Measurements from ENCODE around the gene MYL1.

DNA sequence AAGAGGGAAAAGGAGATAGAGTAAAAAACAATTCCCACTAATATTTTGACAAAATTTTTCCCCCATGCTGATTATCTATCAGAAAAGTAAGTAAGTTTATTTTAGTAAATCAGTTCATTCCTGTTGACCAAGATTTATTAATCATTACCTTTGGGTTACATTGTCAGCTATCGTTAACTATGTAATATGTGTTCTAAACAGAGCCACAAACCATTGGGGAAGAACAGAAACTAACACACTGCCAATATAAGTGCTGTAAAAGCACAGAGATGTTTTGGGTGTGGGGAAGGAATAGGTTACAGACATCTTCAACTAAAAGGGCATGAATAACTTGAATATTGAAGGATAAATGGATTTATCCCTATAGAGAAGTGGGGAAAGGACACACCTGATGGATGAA is 47.3 kb downstream of the MYL1 start:
- TF ChIP-seq NR2C2 (CRISPR knock-in tag; IDR thresholded peaks at IDR 0.05) (no peak), RELA (CRISPR knock-in tag; IDR thresholded peaks at IDR 0.05; ENCODE audit: borderline replicate concordance) (no peak), TCF7 (CRISPR knock-in tag; IDR thresholded peaks at IDR 0.05; ENCODE audit: low read depth) (no peak), JUN (CRISPR knock-in tag; IDR thresholded peaks at IDR 0.05) (no peak), ATF3 (CRISPR knock-in tag; conservative IDR thresholded peaks at IDR 0.05) (no peak), ESRRA (CRISPR knock-in tag; IDR thresholded peaks at IDR 0.05; ENCODE audit: borderline replicate concordance) (no peak)
- TF ChIP-seq, protein P1, sequence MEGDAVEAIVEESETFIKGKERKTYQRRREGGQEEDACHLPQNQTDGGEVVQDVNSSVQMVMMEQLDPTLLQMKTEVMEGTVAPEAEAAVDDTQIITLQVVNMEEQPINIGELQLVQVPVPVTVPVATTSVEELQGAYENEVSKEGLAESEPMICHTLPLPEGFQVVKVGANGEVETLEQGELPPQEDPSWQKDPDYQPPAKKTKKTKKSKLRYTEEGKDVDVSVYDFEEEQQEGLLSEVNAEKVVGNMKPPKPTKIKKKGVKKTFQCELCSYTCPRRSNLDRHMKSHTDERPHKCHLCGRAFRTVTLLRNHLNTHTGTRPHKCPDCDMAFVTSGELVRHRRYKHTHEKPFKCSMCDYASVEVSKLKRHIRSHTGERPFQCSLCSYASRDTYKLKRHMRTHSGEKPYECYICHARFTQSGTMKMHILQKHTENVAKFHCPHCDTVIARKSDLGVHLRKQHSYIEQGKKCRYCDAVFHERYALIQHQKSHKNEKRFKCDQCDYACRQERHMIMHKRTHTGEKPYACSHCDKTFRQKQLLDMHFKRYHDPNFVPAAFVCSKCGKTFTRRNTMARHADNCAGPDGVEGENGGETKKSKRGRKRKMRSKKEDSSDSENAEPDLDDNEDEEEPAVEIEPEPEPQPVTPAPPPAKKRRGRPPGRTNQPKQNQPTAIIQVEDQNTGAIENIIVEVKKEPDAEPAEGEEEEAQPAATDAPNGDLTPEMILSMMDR (IDR thresholded peaks at IDR 0.05) = no peak
- TF ChIP-seq, protein P2, sequence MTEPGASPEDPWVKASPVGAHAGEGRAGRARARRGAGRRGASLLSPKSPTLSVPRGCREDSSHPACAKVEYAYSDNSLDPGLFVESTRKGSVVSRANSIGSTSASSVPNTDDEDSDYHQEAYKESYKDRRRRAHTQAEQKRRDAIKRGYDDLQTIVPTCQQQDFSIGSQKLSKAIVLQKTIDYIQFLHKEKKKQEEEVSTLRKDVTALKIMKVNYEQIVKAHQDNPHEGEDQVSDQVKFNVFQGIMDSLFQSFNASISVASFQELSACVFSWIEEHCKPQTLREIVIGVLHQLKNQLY (CRISPR knock-in tag; IDR thresholded peaks at IDR 0.05) = no peak
- TF ChIP-seq, protein P3, sequence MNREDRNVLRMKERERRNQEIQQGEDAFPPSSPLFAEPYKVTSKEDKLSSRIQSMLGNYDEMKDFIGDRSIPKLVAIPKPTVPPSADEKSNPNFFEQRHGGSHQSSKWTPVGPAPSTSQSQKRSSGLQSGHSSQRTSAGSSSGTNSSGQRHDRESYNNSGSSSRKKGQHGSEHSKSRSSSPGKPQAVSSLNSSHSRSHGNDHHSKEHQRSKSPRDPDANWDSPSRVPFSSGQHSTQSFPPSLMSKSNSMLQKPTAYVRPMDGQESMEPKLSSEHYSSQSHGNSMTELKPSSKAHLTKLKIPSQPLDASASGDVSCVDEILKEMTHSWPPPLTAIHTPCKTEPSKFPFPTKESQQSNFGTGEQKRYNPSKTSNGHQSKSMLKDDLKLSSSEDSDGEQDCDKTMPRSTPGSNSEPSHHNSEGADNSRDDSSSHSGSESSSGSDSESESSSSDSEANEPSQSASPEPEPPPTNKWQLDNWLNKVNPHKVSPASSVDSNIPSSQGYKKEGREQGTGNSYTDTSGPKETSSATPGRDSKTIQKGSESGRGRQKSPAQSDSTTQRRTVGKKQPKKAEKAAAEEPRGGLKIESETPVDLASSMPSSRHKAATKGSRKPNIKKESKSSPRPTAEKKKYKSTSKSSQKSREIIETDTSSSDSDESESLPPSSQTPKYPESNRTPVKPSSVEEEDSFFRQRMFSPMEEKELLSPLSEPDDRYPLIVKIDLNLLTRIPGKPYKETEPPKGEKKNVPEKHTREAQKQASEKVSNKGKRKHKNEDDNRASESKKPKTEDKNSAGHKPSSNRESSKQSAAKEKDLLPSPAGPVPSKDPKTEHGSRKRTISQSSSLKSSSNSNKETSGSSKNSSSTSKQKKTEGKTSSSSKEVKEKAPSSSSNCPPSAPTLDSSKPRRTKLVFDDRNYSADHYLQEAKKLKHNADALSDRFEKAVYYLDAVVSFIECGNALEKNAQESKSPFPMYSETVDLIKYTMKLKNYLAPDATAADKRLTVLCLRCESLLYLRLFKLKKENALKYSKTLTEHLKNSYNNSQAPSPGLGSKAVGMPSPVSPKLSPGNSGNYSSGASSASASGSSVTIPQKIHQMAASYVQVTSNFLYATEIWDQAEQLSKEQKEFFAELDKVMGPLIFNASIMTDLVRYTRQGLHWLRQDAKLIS (CRISPR knock-in tag; IDR thresholded peaks at IDR 0.05; ENCODE audit: borderline replicate concordance) = no peak

All from WTC11 (cell line).